Muscle layer of colon (tissue), 2 donors: ENCODE data around the gene AGPAT2.

Experiments
- H3K27ac ChIP-seq: one replicate; pipeline ENCODE4 v1.7.0; 2013; ENCODE audit warnings: low read depth, mild to moderate bottlenecking, low read length, moderate library complexity
- H3K27me3 ChIP-seq, 2 donors: one replicate each; pipeline ENCODE4 v1.7.0; 2013; ENCODE audit warnings: low read length in 2 of 2, mild to moderate bottlenecking in 2 of 2; ENCODE audit not compliant: insufficient read depth in 2 of 2, control insufficient read depth in 1 of 2
- H3K36me3 ChIP-seq: one replicate; pipeline ENCODE4 v1.7.0; 2013; ENCODE audit warnings: mild to moderate bottlenecking, low read length; ENCODE audit not compliant: insufficient read depth
- H3K4me1 ChIP-seq: one replicate; pipeline ENCODE4 v1.7.0; 2013; ENCODE audit warnings: mild to moderate bottlenecking, low read length; ENCODE audit not compliant: insufficient read depth
- H3K4me3 ChIP-seq, 2 donors: one replicate each; pipeline ENCODE4 v1.7.0; 2013; ENCODE audit warnings: low read length in 2 of 2, low read depth in 1 of 2, mild to moderate bottlenecking in 1 of 2, moderate library complexity in 1 of 2
- H3K9ac ChIP-seq: one replicate; pipeline ENCODE4 v1.7.0; 2013; ENCODE audit warnings: low read length
- H3K9me3 ChIP-seq: one replicate; pipeline ENCODE4 v1.7.0; 2013; ENCODE audit warnings: mild to moderate bottlenecking, low read length
- donor health status: abdominal sarcoma.
- donor health status: Adenocarcinoma of cecum.

The AGPAT2 gene

GRCh38 chr9:136627703-136628102 is 59.6 kb downstream of the AGPAT2 start:
- H3K4me1 ChIP-seq = peaks cover 17% of the 10 kb centered on the region
- no peak overlapping the region for H3K27ac ChIP-seq
- no peaks in the 10 kb centered on the region for H3K9me3 ChIP-seq
- no peak overlapping the region for H3K9ac ChIP-seq
- H3K36me3 ChIP-seq = no peaks in the 10 kb centered on the region
- no peak overlapping the region for H3K4me3 ChIP-seq
- H3K27me3 ChIP-seq = no peaks in the 10 kb centered on the region

- Histone ChIP-seq H3K36me3 (no peaks in the 10 kb centered on the region), H3K9me3 (no peaks in the 10 kb centered on the region), H3K27ac (no peak overlapping the region), H3K9ac (no peak overlapping the region), H3K27me3 (no peaks in the 10 kb centered on the region), H3K4me3 (no peak overlapping the region), H3K4me1 (peaks cover 17% of the 10 kb centered on the region)
Observed at GRCh38 chr9:136626740-136627642, 60.3 kb downstream of the AGPAT2 start.

- no peak overlapping the region for H3K27ac ChIP-seq
Observed at GRCh38 chr9:136626066-136626725, 61.1 kb downstream of the AGPAT2 start.

GRCh38 chr9:136625101-136626065 is 61.9 kb downstream of the AGPAT2 start:
- H3K9me3 ChIP-seq = no peaks in the 10 kb centered on the region
- H3K4me1 ChIP-seq = peaks cover 17% of the 10 kb centered on the region
- no peak overlapping the region for H3K9ac ChIP-seq
- no peak overlapping the region for H3K4me3 ChIP-seq
- no peaks in the 10 kb centered on the region for H3K27me3 ChIP-seq
- H3K27ac ChIP-seq = no peak overlapping the region
- H3K36me3 ChIP-seq = no peaks in the 10 kb centered on the region

More at GRCh38 chr9:136626066-136626725, 61.1 kb downstream of the AGPAT2 start:
- Histone ChIP-seq H3K9me3 (no peaks in the 10 kb centered on the region), H3K4me1 (peaks cover 17% of the 10 kb centered on the region), H3K9ac (no peak overlapping the region), H3K27me3 (no peaks in the 10 kb centered on the region), H3K36me3 (no peaks in the 10 kb centered on the region), H3K4me3 (no peak overlapping the region)

GRCh38 chr9:136624184-136624951 is 62.9 kb downstream of the AGPAT2 start:
- Histone ChIP-seq H3K9ac (no peak overlapping the region), H3K9me3 (no peaks in the 10 kb centered on the region), H3K36me3 (no peaks in the 10 kb centered on the region), H3K4me3 (no peak overlapping the region), H3K4me1 (peaks cover 17% of the 10 kb centered on the region), H3K27ac (no peak overlapping the region), H3K27me3 (no peaks in the 10 kb centered on the region)

GRCh38 chr9:136623842-136624183 is 63.4 kb downstream of the AGPAT2 start:
- Histone ChIP-seq H3K36me3 (no peaks in the 10 kb centered on the region), H3K4me3 (no peak overlapping the region), H3K4me1 (peaks cover 17% of the 10 kb centered on the region), H3K27me3 (no peaks in the 10 kb centered on the region), H3K9ac (no peak overlapping the region), H3K27ac (no peak overlapping the region), H3K9me3 (no peaks in the 10 kb centered on the region)
